ENCODE measurements around the gene TOP1.

The TOP1 gene

DNA sequence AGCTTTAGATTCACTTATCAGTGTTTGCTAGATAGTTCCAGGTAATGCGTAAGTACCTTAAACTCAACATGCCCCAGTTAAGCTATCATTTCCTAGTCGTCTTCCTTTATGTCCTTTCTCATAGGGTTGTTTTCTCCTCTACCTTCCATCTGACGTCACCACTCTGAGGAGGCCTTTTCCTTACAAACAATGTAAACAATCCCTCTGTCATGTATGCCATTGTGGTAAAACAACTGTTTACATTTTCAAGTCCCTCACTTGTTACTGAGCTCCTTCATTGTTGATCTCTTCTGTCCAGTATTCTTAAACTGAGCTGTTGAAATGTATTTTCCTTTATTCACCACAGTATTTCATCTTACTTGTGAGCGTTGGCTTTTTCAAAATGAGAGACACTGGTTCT, 63.3 kb downstream of the TOP1 start:
- FAIRE-seq (no peak), DNase-seq (ENCODE audit: insufficient read length, low spot score) (no peak)
- TF ChIP-seq, protein P1, sequence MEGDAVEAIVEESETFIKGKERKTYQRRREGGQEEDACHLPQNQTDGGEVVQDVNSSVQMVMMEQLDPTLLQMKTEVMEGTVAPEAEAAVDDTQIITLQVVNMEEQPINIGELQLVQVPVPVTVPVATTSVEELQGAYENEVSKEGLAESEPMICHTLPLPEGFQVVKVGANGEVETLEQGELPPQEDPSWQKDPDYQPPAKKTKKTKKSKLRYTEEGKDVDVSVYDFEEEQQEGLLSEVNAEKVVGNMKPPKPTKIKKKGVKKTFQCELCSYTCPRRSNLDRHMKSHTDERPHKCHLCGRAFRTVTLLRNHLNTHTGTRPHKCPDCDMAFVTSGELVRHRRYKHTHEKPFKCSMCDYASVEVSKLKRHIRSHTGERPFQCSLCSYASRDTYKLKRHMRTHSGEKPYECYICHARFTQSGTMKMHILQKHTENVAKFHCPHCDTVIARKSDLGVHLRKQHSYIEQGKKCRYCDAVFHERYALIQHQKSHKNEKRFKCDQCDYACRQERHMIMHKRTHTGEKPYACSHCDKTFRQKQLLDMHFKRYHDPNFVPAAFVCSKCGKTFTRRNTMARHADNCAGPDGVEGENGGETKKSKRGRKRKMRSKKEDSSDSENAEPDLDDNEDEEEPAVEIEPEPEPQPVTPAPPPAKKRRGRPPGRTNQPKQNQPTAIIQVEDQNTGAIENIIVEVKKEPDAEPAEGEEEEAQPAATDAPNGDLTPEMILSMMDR (IDR thresholded peaks at IDR 0.05; ENCODE audit: insufficient read depth, missing control alignments) = no peak

- no peak for DNase-seq (ENCODE audit: insufficient read length, low spot score)
- TF ChIP-seq, protein P1 (IDR thresholded peaks at IDR 0.05; ENCODE audit: insufficient read depth, missing control alignments) = no peak
- FAIRE-seq = no peak
Measured at GRCh38 chr20:41094353-41095055, 65.9 kb downstream of the TOP1 start.

DNA sequence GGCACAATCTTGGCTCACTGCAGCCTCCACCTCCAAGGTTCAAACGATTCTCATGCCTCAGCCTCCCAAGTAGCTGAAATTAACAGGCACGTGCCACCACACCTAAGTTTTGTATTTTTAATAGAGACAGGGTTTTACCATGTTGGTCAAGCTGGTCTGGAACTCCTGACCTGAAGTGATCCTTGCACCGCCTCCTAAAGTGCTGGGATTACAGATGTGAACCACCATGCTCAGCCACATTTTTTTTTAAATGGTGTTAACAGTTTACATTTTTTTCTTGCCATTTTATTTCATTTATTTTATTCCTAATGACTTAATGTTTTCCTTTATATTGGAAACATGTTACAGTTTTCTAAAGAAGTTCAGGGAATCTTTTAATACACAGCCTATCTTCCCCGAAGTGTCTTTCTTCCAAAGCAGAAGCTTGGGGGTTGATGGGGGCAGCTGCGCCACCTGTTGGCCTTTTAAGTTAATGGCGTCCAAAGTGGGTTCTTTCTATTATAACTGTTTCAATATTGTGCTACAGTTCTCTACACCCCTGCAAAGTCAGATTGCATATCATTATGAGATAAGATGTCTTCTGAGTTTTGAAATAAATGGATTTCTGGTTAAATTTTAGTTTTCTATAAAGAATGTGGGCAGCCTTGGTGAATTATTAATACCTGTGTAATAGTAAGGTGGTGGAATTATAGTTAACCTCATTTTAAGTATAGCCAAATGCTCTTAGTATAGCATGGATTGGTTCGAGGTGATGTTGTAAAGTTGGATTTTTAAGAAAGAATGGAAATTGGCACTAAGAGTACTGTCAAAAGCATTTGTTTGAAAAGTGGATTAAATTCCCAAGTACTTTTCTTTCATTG, 66.7 kb downstream of the TOP1 start:
- no peak for DNase-seq (ENCODE audit: insufficient read length, low spot score)
- TF ChIP-seq, protein P1 (IDR thresholded peaks at IDR 0.05; ENCODE audit: insufficient read depth, missing control alignments) = peak; percentile 77
- FAIRE-seq = no peak

DNA sequence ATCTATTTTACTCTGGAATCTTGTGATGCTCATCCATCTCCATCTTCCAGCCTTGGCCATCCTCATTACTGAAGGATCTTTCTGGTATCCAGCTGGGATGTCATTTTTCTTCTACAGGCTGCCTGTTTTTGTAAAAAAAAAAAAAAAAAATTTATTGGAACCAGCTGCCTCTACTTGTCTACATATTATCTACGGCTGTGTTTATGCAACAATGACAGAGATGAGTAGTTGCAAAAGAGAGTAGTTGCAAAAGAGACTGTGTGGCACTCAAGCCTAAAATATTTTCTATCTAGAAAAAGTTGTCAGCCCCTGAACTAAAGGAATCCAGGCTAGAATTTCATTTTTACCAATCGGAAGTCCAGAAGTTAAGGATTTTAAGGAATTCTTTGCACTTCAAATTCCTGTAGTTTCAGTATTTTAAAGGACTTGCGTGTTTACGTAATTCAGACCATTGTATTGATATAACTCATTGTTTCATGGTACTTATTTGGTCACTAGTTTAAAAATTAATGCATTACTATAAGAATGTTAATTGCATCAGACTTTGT, 70.2 kb downstream of the TOP1 start:
- DNase-seq (ENCODE audit: insufficient read length, low spot score) (no peak), FAIRE-seq (no peak)
- TF ChIP-seq, protein P1 (IDR thresholded peaks at IDR 0.05; ENCODE audit: insufficient read depth, missing control alignments) = no peak

DNA sequence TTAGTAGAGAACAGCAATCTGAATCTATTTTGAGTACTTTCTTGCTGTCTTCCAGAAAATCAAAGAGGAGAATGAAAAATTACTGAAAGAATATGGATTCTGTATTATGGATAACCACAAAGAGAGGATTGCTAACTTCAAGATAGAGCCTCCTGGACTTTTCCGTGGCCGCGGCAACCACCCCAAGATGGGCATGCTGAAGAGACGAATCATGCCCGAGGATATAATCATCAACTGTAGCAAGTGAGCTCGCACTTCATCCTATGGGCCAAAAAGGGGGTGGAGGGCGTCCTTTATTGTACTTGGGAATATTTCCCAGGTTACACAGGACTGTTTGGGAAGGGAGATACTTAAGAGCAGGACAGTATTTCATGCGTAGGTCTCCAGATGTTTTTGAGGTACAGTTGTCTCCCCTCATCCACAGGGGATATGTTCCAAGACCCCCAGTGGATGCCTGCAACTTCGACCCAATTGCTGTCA, 71.4 kb downstream of the TOP1 start:
- FAIRE-seq = no peak
- TF ChIP-seq, protein P1 (IDR thresholded peaks at IDR 0.05; ENCODE audit: insufficient read depth, missing control alignments) = no peak
- no peak for DNase-seq (ENCODE audit: insufficient read length, low spot score)

DNA sequence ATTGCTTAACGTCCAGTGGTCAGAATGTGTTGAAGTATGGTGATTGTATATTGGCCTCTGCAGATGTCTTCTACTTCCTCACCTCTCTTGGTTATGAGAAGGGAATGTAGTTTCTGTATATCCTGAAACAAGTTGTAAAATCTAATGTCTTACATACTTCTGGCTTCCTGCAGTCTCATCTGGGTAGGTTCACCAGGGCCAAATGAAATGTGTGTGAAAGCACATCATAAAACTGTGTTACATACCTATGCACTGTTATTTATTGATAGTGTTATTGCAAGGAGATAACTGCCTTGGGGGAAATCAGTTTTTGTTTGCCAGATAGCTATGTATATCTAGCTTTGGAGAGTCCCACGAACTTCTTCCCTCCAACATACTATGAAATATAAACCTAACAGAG, 73.0 kb downstream of the TOP1 start:
- FAIRE-seq = no peak

More for the DNA sequence above, 73.0 kb downstream of the TOP1 start:
- TF ChIP-seq, protein P1 (IDR thresholded peaks at IDR 0.05; ENCODE audit: insufficient read depth, missing control alignments) = no peak
- DNase-seq (ENCODE audit: insufficient read length, low spot score) = no peak

All from D721Med (cell line).